Measurements from ENCODE around the gene AVEN.

GRCh38 chr15:34013746-34014145 is 25.3 kb downstream of the AVEN start:
- TF ChIP-seq CTCF (IDR thresholded peaks at IDR 0.05) (no peak), POLR2A (IDR thresholded peaks at IDR 0.05) (no peak)
